ENCODE data around the gene UQCRH. TPM values are rescaled to one million over a fixed set of nuclear protein-coding genes. Genes with fewer than 3 reads are reported as not detected.
"Not testable (repeated sequence)": the region's sequence is repeated elsewhere in the genome, so short reads cannot be mapped to it uniquely, and the experiment has no call there.

Gene UQCRH
- total and polyA plus RNA-seq, 8 donors = 172 to 370 (median 333) TPM

DNA sequence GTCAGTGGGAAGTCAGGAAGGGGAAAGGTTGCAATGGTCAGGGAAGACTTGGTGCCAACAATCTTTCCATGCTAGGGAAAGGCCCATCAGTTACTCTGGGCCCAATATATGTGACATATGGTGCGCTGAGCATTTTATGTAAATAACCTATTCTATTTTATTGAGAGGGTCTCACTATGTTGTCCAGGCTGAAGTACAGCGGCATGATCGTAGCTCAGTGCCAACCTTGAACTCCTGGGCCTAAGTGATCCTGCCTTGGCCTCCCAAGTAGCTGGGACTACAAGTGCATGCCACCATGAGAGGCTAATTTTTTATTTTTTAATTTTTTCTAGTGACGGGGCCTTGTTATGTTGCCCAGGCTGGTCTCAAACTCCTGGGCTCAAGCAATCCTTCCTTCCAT is 6.8 kb downstream of the UQCRH start:
- Histone ChIP-seq H3K4me1 (peaks cover 0 to 44% of the 10 kb centered on the region in 2 donors), H3K4me3 (no peak overlapping the region), H3K27me3 (no peaks in the 10 kb centered on the region), H3K27ac (no peak overlapping the region), H3K36me3 (peaks cover 0 to 70% of the 10 kb centered on the region in 2 donors), H3K9me3 (no peaks in the 10 kb centered on the region)
- intact Hi-C loops (cut with DNase I) = no loop called here
- DNase-seq (no peak), ATAC-seq (no peak)
- TF ChIP-seq, protein P1, sequence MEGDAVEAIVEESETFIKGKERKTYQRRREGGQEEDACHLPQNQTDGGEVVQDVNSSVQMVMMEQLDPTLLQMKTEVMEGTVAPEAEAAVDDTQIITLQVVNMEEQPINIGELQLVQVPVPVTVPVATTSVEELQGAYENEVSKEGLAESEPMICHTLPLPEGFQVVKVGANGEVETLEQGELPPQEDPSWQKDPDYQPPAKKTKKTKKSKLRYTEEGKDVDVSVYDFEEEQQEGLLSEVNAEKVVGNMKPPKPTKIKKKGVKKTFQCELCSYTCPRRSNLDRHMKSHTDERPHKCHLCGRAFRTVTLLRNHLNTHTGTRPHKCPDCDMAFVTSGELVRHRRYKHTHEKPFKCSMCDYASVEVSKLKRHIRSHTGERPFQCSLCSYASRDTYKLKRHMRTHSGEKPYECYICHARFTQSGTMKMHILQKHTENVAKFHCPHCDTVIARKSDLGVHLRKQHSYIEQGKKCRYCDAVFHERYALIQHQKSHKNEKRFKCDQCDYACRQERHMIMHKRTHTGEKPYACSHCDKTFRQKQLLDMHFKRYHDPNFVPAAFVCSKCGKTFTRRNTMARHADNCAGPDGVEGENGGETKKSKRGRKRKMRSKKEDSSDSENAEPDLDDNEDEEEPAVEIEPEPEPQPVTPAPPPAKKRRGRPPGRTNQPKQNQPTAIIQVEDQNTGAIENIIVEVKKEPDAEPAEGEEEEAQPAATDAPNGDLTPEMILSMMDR (IDR thresholded peaks at IDR 0.05) = no peak

DNA sequence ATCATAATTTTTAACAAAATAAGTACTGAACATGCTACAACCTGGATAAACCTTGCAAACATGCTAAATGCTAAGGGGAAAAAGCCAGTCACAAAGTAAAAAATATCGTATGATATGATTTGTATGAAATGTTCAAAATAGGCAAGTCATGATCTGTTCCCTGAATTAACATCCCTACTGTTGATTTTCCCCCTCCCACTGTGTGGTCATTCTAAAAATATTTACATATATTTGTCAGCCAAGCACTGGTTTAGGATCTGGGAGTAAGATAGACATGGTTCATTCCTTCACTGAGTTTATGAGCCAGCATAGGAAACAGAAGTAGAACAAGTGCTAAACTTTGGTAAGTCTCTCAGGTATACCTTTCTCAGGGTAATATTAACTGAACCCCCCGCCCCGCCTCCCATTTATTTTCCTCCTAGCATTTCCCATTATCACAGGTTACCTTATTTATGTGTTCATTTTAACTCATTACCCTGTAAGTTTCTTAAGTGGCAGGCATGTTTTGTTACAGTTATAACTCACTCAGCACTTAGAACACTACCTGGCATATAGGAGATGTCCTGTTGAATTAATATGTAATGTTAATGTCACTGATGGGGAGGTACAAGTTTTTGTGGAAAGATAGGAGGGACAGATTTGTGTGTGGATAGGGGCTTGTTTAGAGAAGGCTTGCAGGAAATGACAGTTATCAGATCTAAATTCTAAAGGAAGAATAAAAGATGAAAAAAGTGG is 12.3 kb downstream of the UQCRH start:
- intact Hi-C loops (cut with DNase I) = no loop called here
- peaks cover 0 to 73% of the 10 kb centered on the region in 2 donors for H3K36me3 ChIP-seq
- H3K27me3 ChIP-seq = no peaks in the 10 kb centered on the region
- no peak overlapping the region for H3K27ac ChIP-seq
- ATAC-seq (no peak), DNase-seq (no peak)
- no peak overlapping the region for H3K4me3 ChIP-seq
- no peaks in the 10 kb centered on the region for H3K9me3 ChIP-seq
- TF ChIP-seq, protein P1 (IDR thresholded peaks at IDR 0.05) = no peak
- H3K4me1 ChIP-seq = no peaks in the 10 kb centered on the region

DNA sequence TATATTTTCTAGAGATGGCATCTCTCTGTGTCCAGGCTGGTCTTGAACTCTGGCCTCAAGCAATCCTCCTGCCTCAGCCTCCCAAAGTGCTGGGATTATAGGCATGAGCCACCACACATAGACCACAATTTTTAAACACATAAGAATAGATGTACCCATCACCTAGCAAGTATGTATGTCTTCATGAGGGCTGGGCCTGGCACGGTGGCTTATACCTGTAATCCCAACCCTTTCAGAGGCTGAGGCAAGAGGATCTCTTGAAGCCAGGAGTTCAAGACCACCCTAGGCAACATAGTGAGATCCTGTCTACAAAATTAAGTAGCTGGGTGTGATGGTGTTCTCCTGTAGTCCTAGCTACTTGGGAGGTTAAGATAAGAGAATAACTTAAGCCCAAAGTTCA is 13.8 kb downstream of the UQCRH start:
- no peak overlapping the region for H3K27ac ChIP-seq
- no peaks in the 10 kb centered on the region for H3K4me1 ChIP-seq
- intact Hi-C loops (cut with DNase I) = no loop called here
- no peak for ATAC-seq
- TF ChIP-seq, protein P1 (IDR thresholded peaks at IDR 0.05) = no peak
- no peak overlapping the region for H3K4me3 ChIP-seq
- no peak for DNase-seq
- H3K27me3 ChIP-seq = no peaks in the 10 kb centered on the region
- H3K9me3 ChIP-seq = no peaks in the 10 kb centered on the region
- H3K36me3 ChIP-seq = peaks cover 0 to 58% of the 10 kb centered on the region in 2 donors

DNA sequence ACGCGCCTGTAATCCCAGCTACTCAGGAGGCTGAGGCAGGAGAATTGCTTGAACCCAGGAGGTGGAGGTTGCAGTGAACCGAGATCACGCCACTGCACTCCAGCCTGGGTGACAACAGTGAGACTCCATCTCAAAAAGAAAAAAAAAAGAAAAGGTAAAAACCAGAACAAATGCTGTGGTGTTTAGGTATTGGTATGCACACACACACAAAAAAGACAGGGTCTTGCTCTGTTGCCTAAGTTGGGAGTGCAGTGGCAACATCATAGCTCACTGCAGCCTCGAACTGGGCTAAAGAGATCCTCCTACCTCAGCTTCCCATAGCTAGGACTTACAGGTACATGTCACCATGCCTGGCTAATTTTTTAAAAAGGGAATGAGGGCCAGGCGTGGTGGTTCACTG is 15.8 kb downstream of the UQCRH start:
- H3K27me3 ChIP-seq; DNase-seq; ATAC-seq; intact Hi-C loops (cut with DNase I); H3K9me3 ChIP-seq; H3K4me1 ChIP-seq; H3K27ac ChIP-seq; H3K4me3 ChIP-seq: not testable (repeated sequence)
- peaks cover 0 to 38% of the 10 kb centered on the region in 2 donors for H3K36me3 ChIP-seq

DNA sequence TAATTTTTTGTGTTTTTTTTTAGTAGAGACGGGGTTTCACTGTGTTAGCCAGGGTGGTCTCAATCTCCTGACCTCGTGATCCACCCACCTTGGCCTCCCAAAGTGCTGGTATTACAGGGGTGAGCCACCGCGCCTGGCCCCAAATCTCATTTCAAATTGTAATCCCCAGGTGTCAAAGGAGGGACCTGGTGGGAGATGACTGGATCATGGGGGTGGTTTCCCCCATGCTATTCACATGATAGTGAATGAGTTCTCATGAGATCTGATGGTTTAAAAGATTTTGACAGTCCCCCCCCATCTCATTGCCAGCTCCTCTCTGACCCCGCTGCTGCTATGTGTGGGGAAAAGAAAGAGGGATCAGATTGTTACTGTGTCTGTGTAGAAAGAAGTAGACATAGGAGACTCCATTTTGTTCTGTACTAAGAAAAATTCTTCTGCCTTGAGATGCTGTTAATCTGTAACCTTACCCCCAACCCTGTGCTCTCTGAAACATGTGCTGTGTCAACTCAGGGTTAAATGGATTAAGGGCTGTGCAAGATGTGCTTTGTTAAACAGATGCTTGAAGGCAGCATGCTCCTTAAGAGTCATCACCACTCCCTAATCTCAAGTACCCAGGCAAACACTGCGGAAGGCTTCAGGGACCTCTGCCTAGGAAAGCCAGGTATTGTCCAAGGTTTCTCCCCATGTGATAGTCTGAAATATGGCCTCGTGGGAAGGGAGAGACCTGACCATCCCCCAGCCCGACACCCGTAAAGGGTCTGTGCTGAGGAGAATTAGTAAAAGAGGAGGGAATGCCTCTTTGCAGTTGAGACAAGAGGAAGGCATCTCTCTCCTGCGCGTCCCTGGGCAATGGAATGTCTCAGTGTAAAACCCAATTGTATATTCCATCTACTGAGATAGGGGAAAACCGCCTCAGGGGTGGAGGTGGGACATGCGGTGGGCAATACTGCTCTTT is 16.7 kb downstream of the UQCRH start:
- intact Hi-C loops (cut with DNase I); DNase-seq; H3K4me1 ChIP-seq; H3K4me3 ChIP-seq; ATAC-seq; H3K9me3 ChIP-seq; H3K27ac ChIP-seq; H3K27me3 ChIP-seq: not testable (repeated sequence)
- H3K36me3 ChIP-seq = peaks cover 0 to 29% of the 10 kb centered on the region in 2 donors

DNA sequence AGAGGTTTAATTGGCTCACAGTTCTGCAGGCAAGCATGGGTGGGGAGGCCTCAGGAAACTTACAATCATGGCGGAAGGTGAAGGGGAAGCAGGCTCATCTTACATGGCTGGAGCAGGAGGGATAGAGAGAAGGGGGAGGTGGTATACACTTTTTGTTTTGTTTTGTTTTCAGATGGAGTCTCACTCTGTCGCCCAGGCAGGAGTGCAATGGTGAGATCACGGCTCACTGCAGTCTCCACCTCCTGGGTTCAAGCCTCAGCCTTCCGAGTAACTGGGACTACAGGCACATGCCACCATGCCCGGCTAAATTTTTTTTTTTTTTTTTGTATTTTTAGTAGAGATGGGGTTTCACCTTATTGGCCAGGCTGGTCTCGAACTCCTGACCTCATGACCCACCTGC is 18.7 kb downstream of the UQCRH start:
- H3K4me3 ChIP-seq; H3K4me1 ChIP-seq; H3K9me3 ChIP-seq; intact Hi-C loops (cut with DNase I); H3K27me3 ChIP-seq; DNase-seq; ATAC-seq; H3K27ac ChIP-seq: not testable (repeated sequence)
- H3K36me3 ChIP-seq = peaks cover 0 to 10% of the 10 kb centered on the region in 2 donors

DNA sequence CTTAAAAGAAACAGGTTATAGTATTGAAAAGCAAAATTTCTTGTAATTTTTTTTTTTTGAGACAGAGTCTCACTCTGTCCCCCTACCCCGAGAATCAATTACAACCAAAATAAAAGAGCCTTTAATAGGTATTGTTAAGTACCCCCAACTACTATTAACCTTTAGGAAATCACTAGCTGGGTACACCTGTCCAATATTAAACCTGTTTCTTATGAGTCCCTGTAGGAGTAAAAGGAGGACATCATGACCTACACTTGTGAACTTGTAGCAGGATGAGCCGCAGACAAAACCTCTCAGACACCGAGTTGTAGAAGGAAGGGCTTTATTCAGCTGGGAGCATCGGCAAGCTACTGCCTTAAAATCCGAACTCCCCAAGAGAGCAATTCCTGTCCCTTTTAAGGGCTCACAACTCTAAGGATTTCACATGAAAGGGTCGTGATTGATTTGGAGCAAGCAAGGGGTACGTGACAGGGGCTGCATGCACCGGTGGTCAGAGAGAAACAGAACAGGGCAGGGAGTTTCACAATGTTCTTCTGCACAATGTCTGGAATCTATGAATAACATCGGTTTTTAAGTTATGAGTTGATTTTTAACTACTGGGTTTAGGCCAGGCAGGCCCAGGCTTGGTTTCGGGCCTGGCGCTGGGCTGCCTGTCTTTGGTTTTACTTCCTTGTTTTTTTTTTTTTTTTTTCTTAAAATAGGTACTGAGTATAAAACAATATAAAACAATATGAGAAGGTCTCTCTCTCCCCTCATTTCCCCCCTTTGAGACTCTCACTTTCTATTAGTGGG is 22.0 kb downstream of the UQCRH start:
- H3K27me3 ChIP-seq; H3K4me3 ChIP-seq; intact Hi-C loops (cut with DNase I); H3K36me3 ChIP-seq; ATAC-seq; H3K9me3 ChIP-seq; H3K4me1 ChIP-seq; H3K27ac ChIP-seq; DNase-seq: not testable (repeated sequence)

DNA sequence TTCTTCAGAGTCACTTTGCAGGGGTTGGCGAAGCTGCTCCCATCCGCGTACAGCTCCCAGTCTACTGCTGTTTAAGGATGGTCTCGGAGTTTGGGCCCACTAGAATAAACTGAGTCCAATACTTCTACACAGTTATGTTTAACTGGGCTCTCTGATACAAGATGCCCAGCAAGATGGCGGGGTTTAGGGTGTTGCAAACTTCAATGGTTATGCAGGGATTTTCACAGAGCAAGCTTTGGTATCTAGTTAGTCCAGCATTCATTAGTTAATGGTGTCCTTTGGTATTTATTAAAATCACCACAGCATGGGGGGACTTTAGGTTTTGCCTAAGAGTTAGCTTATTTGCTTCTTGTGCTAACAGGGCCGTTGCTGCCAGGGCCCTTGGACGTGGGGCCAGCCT is 24.7 kb downstream of the UQCRH start:
- H3K27me3 ChIP-seq; H3K9me3 ChIP-seq; DNase-seq; H3K4me3 ChIP-seq; ATAC-seq; H3K4me1 ChIP-seq; H3K36me3 ChIP-seq; H3K27ac ChIP-seq; intact Hi-C loops (cut with DNase I): not testable (repeated sequence)

DNA sequence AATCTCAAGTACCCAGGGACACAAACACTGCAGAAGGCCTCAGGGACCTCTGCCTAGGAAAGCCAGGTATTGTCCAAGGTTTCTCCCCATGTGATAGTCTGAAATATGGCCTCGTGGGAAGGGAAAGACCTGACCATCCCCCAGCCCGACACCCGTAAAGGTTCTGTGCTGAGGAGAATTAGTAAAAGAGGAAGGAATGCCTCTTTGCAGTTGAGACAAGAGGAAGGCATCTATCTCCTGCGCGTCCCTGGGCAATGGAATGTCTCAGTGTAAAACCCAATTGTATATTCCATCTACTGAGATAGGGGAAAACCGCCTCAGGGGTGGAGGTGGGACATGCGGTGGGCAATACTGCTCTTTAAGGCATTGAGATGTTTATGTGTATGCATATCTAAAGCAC is 26.3 kb downstream of the UQCRH start:
- ATAC-seq; intact Hi-C loops (cut with DNase I); H3K4me1 ChIP-seq; H3K36me3 ChIP-seq; H3K27ac ChIP-seq; DNase-seq; H3K27me3 ChIP-seq; H3K4me3 ChIP-seq; H3K9me3 ChIP-seq: not testable (repeated sequence)
